ENCODE results near the gene ACKR3. TPM values are rescaled to one million over a fixed set of nuclear protein-coding genes. Genes with fewer than 3 reads are reported as not detected.

The ACKR3 gene
- 23.9 and 32.2 TPM in 2 replicates for total RNA-seq

DNA sequence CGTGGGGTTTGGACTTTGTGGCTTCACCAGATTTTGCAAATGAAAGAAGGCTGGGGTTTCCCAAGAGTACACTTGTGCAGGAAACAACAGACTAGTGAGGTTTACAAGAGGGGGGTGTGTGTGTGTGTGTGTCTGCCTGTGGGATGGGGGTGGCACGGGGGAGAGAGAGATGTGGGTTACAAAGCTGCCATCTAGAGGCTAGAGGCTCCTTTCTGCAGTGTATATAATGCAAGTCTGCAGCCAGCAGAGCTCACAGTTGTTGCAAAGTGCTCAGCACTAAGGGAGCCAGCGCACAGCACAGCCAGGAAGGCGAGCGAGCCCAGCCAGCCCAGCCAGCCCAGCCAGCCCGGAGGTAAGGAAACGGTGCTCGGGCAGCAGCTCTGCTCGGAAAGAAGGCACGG lies at the start of gene ACKR3:
TSS of gene ACKR3 (plus strand) at position 253 of the 401 bp plus-strand sequence. CDS start 10,641 bp downstream, outside the sequence.

